AG04449 (cell line): ENCODE results near the gene WDR62.

Experiments used
- CTCF ChIA-PET: fragments of 350-600 bp; formaldehyde crosslinking; extraction: SDS; loops from one replicate; lab custom pipeline; 2021; ENCODE audit warnings: antibody characterized with exemption; lab: Yijun Ruan, JAX
- POLR2A ChIA-PET: fragments of 400-600, 350-600 bp; formaldehyde crosslinking; extraction: SDS; loops from one replicate; lab custom pipeline; 2020; ENCODE audit warnings: antibody characterized with exemption, inconsistent platforms; lab: Yijun Ruan, JAX
- DNase-seq: peaks from one replicate; pipeline ENCODE4 v3.0.0-alpha.2; 2010; ENCODE audit warnings: low read depth, low spot score
- H3K4me3 ChIP-seq: 2 replicates; pipeline ENCODE4 v1.5.1; 2011; ENCODE audit warnings: low read depth, mild to moderate bottlenecking, control low read depth, low read length
- TF ChIP-seq, protein P1 (sequence below): IDR thresholded peaks from one replicate; pipeline ENCODE4 v1.5.1; 2011; ENCODE audit warnings: mild to moderate bottlenecking, moderate library complexity, low read length, control low read depth, inconsistent platforms; ENCODE audit not compliant: insufficient read depth; ENCODE audit errors: missing control alignments

The WDR62 gene

GRCh38 chr19:36025541-36025940, 29.2 kb upstream of the WDR62 start:
- DNase-seq = no peak
- ChIA-PET CTCF (no interaction called here), POLR2A (no interaction called here)
- H3K4me3 ChIP-seq = no peak overlapping the region
- TF ChIP-seq, protein P1, sequence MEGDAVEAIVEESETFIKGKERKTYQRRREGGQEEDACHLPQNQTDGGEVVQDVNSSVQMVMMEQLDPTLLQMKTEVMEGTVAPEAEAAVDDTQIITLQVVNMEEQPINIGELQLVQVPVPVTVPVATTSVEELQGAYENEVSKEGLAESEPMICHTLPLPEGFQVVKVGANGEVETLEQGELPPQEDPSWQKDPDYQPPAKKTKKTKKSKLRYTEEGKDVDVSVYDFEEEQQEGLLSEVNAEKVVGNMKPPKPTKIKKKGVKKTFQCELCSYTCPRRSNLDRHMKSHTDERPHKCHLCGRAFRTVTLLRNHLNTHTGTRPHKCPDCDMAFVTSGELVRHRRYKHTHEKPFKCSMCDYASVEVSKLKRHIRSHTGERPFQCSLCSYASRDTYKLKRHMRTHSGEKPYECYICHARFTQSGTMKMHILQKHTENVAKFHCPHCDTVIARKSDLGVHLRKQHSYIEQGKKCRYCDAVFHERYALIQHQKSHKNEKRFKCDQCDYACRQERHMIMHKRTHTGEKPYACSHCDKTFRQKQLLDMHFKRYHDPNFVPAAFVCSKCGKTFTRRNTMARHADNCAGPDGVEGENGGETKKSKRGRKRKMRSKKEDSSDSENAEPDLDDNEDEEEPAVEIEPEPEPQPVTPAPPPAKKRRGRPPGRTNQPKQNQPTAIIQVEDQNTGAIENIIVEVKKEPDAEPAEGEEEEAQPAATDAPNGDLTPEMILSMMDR = no peak

GRCh38 chr19:36026091-36026876, 28.4 kb upstream of the WDR62 start:
- CTCF ChIA-PET = no interaction called here
- no peak overlapping the region for H3K4me3 ChIP-seq

DNA sequence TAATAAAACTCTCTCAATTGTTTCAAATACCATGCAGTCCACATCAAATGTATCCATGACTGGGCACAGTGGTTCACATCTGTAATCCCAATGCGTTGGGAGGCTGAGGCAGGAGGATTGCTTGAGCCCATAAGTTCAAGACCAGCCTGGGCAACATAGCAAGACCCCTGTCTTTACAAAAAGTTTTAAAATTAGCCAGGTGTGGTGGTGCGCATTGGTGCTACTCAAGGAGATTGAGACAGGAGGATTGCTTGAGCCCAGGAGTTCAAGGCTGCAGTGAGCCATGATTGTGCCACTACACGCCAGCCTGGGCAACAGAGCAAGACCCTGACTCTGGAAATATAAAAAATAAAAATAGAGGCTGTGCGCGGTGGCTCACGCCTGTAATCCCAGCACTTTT, 27.0 kb upstream of the WDR62 start:
- TF ChIP-seq, protein P1 = no peak
- CTCF ChIA-PET = interaction anchor here (1.0 kb wide), 1 partner anchor 20 kb away, joined by 4 read pairs; no protein-coding TSS in a partner anchor
- POLR2A ChIA-PET = no interaction called here
- no peak for DNase-seq
- H3K4me3 ChIP-seq = no peak overlapping the region

More at GRCh38 chr19:36026091-36026876, 28.4 kb upstream of the WDR62 start:
- DNase-seq = no peak
- POLR2A ChIA-PET = no interaction called here
- TF ChIP-seq, protein P1 = no peak

- TF ChIP-seq, protein P1 = no peak
- no peak for DNase-seq
- no peak overlapping the region for H3K4me3 ChIP-seq
- ChIA-PET CTCF (interaction anchor here (1.0 to 1.4 kb wide), 2 partner anchors 14 to 19 kb away, joined by 4 to 6 read pairs; partner anchors contain the start of gene ALKBH6), POLR2A (interaction anchor here (0.6 kb wide), 1 partner anchor 28 kb away, joined by 3 read pairs; no protein-coding TSS in a partner anchor)
Observed at GRCh38 chr19:36028313-36029041, 26.2 kb upstream of the WDR62 start.

- no peak for DNase-seq
- CTCF ChIA-PET = interaction anchor here (1.7 to 2.7 kb wide), 2 partner anchors 10 to 23 kb away, joined by 4 to 7 read pairs; no protein-coding TSS in a partner anchor
- H3K4me3 ChIP-seq = no peak overlapping the region
- TF ChIP-seq, protein P1 = peak; percentile 4
- POLR2A ChIA-PET = interaction anchor here (0.6 kb wide), 1 partner anchor 107 kb away, joined by 3 read pairs; no protein-coding TSS in a partner anchor
Observed at GRCh38 chr19:36030264-36031148, 24.2 kb upstream of the WDR62 start.
